Mesothelial cell of epicardium (in vitro differentiated cells): ENCODE results near the gene SLC15A1. TPM values are rescaled to one million over a fixed set of nuclear protein-coding genes. Genes with fewer than 3 reads are reported as not detected.
"Not testable (repeated sequence)": the region's sequence is repeated elsewhere in the genome, so short reads cannot be mapped to it uniquely, and the experiment has no call there.

Experiments used
- DNase-seq, 2 experiments: peaks; one replicate each; pipeline ENCODE4 v3.0.0; 2021; ENCODE audit warnings: low spot score in 2 of 2; ENCODE audit not compliant: unreplicated experiment in 2 of 2
- H3K27ac Mint-ChIP-seq: 2 replicates; pipeline ENCODE4 v1.8.0; 2021; ENCODE audit warnings: mixed read lengths
- H3K27me3 Mint-ChIP-seq: 2 replicates; pipeline ENCODE4 v1.8.0; 2021; ENCODE audit warnings: low read depth, mixed read lengths
- H3K36me3 Mint-ChIP-seq: 2 replicates; pipeline ENCODE4 v1.8.0; 2021; ENCODE audit warnings: mixed read lengths
- H3K4me1 Mint-ChIP-seq: 2 replicates; pipeline ENCODE4 v1.8.0; 2021; ENCODE audit warnings: mixed read lengths
- H3K4me3 Mint-ChIP-seq: 2 replicates; pipeline ENCODE4 v1.8.0; 2021; ENCODE audit warnings: mild to moderate bottlenecking, moderate library complexity, mixed read lengths
- H3K9me3 Mint-ChIP-seq: 2 replicates; pipeline ENCODE4 v1.8.0; 2021; ENCODE audit warnings: mixed read lengths
- CTCF ChIP-seq: fragments of 200-600 bp; sonication (generic); IDR thresholded peaks from one replicate; pipeline ENCODE4 v1.5.0; 2021; ENCODE audit warnings: antibody characterized with exemption; ENCODE audit not compliant: unreplicated experiment
- total RNA-seq: library from RNA; stranded (reverse); gene quantifications from 3 replicates; pipeline ENCODE4 v1.2.1, GENCODE V29; 2021

Gene SLC15A1
- total RNA-seq, 1 donor from 2014 or later = 1.0 TPM

DNA sequence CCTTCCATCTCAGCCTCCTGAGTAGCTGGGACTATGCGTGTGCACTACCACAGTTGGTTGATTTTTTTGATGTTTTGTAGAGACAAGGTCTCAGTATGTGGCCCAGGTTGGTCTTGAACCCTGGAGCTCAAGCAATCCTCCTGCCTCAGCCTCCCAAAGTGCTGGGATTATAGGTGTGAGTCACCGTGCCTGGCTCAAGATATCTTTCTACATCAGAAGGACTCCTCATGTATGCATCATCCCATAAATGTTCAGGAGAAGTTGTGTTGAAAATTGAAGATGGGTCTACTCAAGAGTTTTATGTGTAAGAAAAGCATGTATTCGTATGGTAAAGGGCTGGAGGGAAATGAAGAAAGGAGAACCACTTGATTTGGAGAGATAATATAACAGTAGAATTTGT, 103.8 kb downstream of the SLC15A1 start:
- Mint-ChIP-seq H3K9me3 (no peaks in the 10 kb centered on the region), H3K4me1 (peaks cover 15% of the 10 kb centered on the region), H3K27me3 (no peaks in the 10 kb centered on the region), H3K36me3 (no peaks in the 10 kb centered on the region), H3K4me3 (no peak overlapping the region), H3K27ac (no peak overlapping the region)
- DNase-seq = no peak
- TF ChIP-seq CTCF = no peak

DNA sequence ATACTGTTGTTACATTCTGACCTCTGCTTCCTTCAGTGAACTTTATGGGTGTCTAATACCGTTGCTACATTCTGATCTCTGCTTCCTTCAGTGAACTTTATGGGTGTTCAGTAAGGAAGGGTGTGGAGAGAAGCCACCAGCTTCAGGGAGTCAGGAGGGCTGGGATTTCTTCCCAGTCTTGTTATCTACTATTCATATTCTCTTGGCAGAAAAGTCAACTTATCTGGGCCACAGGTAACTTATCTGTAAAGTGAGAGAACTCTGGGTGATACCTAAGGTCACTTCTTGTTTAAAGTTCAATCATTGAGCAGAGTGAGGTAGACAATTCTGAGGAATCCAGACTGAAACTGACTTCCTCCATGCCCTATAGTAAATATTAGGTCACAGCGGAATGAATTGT, 104.3 kb downstream of the SLC15A1 start:
- H3K4me3 Mint-ChIP-seq = no peak overlapping the region

GRCh38 chr13:98647121-98647520, 105.4 kb downstream of the SLC15A1 start:
- no peak overlapping the region for H3K27ac Mint-ChIP-seq
- H3K4me3 Mint-ChIP-seq = no peak overlapping the region
- H3K9me3 Mint-ChIP-seq = no peaks in the 10 kb centered on the region
- no peaks in the 10 kb centered on the region for H3K27me3 Mint-ChIP-seq
- DNase-seq = no peak
- H3K4me1 Mint-ChIP-seq = peaks cover 12% of the 10 kb centered on the region
- no peak for TF ChIP-seq CTCF
- H3K36me3 Mint-ChIP-seq = no peaks in the 10 kb centered on the region

More for the DNA sequence above, 104.3 kb downstream of the SLC15A1 start:
- DNase-seq = no peak
- no peaks in the 10 kb centered on the region for H3K27me3 Mint-ChIP-seq
- no peak for TF ChIP-seq CTCF
- H3K36me3 Mint-ChIP-seq = no peaks in the 10 kb centered on the region
- H3K4me1 Mint-ChIP-seq = peaks cover 13% of the 10 kb centered on the region
- no peak overlapping the region for H3K27ac Mint-ChIP-seq
- no peaks in the 10 kb centered on the region for H3K9me3 Mint-ChIP-seq

GRCh38 chr13:98643479-98643878, 109.0 kb downstream of the SLC15A1 start:
- TF ChIP-seq CTCF = no peak
- Mint-ChIP-seq H3K4me3 (no peak overlapping the region), H3K27ac (no peak overlapping the region), H3K36me3 (no peaks in the 10 kb centered on the region), H3K9me3 (no peaks in the 10 kb centered on the region), H3K4me1 (no peaks in the 10 kb centered on the region), H3K27me3 (no peaks in the 10 kb centered on the region)
- no peak for DNase-seq

DNA sequence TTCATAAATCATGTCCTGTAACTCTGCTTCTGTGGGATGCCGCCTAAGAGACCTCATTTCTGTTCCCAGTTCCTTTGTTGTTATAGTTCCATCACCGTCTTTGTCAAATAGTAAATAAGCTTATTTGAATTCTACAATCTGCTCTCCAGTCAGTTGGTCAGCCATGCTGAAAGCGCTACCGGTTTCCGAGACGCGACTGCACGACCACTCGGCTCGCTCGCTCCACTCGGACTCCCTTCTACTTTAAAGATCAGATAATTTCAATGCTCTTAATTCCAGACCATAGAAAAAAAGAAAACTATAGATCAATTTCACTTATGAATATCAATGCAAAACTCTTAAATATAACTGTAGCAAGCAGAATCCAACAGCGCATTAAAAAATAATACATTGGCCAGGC, 111.4 kb downstream of the SLC15A1 start:
- Mint-ChIP-seq H3K4me3 (no peak overlapping the region), H3K9me3 (no peaks in the 10 kb centered on the region), H3K27ac (no peak overlapping the region), H3K36me3 (no peaks in the 10 kb centered on the region), H3K27me3 (no peaks in the 10 kb centered on the region), H3K4me1 (no peaks in the 10 kb centered on the region)
- DNase-seq = no peak
- no peak for TF ChIP-seq CTCF

DNA sequence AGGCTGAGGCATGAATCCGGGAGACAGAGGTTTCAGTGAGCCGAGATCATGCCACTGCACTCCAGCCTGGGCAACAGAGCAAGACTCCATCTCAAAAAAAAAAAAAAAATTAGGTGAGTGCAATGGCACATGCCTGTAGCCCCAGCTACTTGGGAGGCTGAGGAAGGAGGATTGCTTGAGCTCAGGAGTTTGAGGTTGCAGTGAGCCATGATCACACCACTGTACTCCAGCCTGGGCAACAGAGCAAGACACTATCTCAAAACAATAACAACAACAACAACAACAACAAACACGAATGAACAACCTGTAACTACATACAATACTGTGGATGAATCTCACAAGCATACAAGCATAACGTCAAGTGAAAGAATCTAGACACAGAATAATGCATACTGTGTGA, 112.7 kb downstream of the SLC15A1 start:
- not testable (repeated sequence) for DNase-seq, H3K9me3 Mint-ChIP-seq, H3K4me3 Mint-ChIP-seq, H3K36me3 Mint-ChIP-seq, H3K27me3 Mint-ChIP-seq, H3K27ac Mint-ChIP-seq, H3K4me1 Mint-ChIP-seq

DNA sequence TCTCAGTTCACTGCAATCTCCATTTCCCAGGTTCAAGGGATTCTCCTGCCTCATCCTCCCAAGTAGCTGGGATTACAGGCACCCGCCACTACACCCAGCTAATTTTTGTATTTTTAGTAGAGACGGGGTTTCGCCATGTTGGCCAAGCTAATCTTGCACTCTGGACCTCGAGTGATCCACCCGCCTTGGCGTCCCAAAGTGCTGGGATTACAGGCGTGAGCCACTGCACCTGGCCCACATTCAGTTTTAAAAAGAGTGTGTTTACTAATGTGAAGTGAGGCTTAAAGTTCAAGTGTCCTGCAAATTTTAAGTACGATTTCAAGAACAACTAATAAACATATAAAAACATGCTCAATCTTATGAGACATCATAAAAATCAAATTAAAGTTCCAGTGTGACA, 114.1 kb downstream of the SLC15A1 start:
- H3K9me3 Mint-ChIP-seq, H3K27ac Mint-ChIP-seq, H3K4me3 Mint-ChIP-seq, DNase-seq, H3K27me3 Mint-ChIP-seq, H3K4me1 Mint-ChIP-seq, H3K36me3 Mint-ChIP-seq: not testable (repeated sequence)
